Thyroid gland (tissue), 4 donors: ENCODE measurements around the gene ZBTB16.

ENCODE experiments used
- POLR2A ChIP-seq, 2 donors: fragments of 450-650 bp; IDR thresholded peaks; one replicate each; pipeline ENCODE4 v1.6.1; 2017; ENCODE audit warnings: antibody characterized with exemption in 2 of 2, mild to moderate bottlenecking in 2 of 2, moderate library complexity in 1 of 2
- TF ChIP-seq, protein P1 (sequence below), 6 experiments: fragments of 200-600 bp in 3 of 6; fragments of 450-650 bp in 3 of 6; sonication (generic) in 3 of 6; IDR thresholded peaks; one replicate each; pipeline ENCODE4 v1.5.1; 2016 to 2019; ENCODE audit warnings: antibody characterized with exemption in 6 of 6, mild to moderate bottlenecking in 2 of 6, inconsistent platforms in 1 of 6, moderate library complexity in 1 of 6

DNA sequence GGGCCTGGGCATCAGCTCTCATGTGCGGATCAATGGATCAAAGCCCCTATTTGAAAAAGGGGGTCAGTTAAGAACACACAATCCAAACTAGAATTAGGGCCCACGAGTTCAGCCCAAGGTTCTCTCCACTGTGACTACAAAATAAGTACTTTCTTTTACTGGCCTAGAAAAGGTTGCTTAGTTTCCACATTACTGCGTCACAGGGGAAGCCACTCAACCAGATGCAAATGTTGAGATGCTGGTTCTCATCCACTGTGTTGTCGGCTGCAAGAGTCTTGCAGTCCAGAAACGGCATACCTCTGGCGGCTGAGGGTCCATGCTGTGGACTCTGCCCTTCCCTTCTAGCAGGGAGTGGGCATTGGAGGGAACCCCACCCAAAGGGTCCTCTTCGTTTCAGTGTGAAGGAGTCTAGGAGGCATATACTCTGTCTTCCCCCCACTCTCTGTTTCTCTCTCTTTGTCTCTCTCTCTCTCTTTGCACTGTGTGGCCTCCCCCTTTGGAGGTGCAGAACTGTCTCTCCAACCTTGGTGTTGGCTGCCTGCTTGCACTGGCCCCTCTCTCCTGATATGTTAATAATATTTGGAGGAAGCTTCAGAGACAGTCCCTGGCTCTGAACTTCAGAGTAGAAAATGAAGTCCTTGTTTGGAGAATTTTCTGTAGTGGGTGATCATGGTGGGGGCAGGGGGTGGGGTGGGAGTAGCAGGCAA is 137.6 kb downstream of the ZBTB16 start:
- TF ChIP-seq, protein P1, sequence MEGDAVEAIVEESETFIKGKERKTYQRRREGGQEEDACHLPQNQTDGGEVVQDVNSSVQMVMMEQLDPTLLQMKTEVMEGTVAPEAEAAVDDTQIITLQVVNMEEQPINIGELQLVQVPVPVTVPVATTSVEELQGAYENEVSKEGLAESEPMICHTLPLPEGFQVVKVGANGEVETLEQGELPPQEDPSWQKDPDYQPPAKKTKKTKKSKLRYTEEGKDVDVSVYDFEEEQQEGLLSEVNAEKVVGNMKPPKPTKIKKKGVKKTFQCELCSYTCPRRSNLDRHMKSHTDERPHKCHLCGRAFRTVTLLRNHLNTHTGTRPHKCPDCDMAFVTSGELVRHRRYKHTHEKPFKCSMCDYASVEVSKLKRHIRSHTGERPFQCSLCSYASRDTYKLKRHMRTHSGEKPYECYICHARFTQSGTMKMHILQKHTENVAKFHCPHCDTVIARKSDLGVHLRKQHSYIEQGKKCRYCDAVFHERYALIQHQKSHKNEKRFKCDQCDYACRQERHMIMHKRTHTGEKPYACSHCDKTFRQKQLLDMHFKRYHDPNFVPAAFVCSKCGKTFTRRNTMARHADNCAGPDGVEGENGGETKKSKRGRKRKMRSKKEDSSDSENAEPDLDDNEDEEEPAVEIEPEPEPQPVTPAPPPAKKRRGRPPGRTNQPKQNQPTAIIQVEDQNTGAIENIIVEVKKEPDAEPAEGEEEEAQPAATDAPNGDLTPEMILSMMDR (IDR thresholded peaks at IDR 0.05), result no peak
- TF ChIP-seq POLR2A (IDR thresholded peaks at IDR 0.05), result peak in 1 of 2 donors; percentile 39
